NCI-H345 (cell line): ENCODE data around the gene VKORC1.

Experiments used
- DNase-seq: peaks from one replicate; lab custom pipeline; 2025; lab: John Stamatoyannopoulos, UW

The VKORC1 gene

GRCh38 chr16:31063495-31063842 is 31.1 kb downstream of the VKORC1 start:
- no peak for DNase-seq

GRCh38 chr16:31061813-31062440 is 32.7 kb downstream of the VKORC1 start:
- no peak for DNase-seq

GRCh38 chr16:31061126-31061812 is 33.3 kb downstream of the VKORC1 start:
- DNase-seq, result no peak

- no peak for DNase-seq
Measured at GRCh38 chr16:31055613-31056012, 39.0 kb downstream of the VKORC1 start.

- no peak for DNase-seq
Measured at GRCh38 chr16:31052114-31052513, 42.5 kb downstream of the VKORC1 start.

- no peak for DNase-seq
Measured at GRCh38 chr16:31050280-31051030, 44.1 kb downstream of the VKORC1 start.

GRCh38 chr16:31043898-31044481 is 50.6 kb downstream of the VKORC1 start:
- no peak for DNase-seq

- no peak for DNase-seq
Measured at GRCh38 chr16:31043352-31043751, 51.2 kb downstream of the VKORC1 start.

- no peak for DNase-seq
Measured at GRCh38 chr16:31042866-31043265, 51.7 kb downstream of the VKORC1 start.
